GM12891 (cell line): ENCODE data around the gene MBNL2.

Experiments used
- DNase-seq: peaks from one replicate; pipeline ENCODE4 v3.0.0; 2011; ENCODE audit warnings: low spot score; ENCODE audit not compliant: insufficient read length
- FAIRE-seq: peaks from 2 replicates; lab custom pipeline; 2011; peaks lifted over from hg19 to GRCh38; lab: Jason Lieb, UNC
- PAX5 ChIP-seq: IDR thresholded peaks from 2 replicates; pipeline ENCODE4 v1.6.1; 2011; ENCODE audit warnings: low read length, moderate library complexity, mild to moderate bottlenecking; ENCODE audit not compliant: insufficient read depth, severe bottlenecking
- POLR2A ChIP-seq: IDR thresholded peaks from 2 replicates; pipeline ENCODE4 v1.6.1; 2011; ENCODE audit warnings: low read depth, low read length, control low read depth
- POLR2AphosphoS5 ChIP-seq: IDR thresholded peaks from 2 replicates; pipeline ENCODE4 v1.6.1; 2011; ENCODE audit warnings: low read depth, low read length, control low read depth
- POU2F2 ChIP-seq: IDR thresholded peaks from 2 replicates; pipeline ENCODE4 v1.6.1; 2011; ENCODE audit warnings: low read depth, mild to moderate bottlenecking, control low read depth, low read length, moderate library complexity
- SPI1 ChIP-seq: IDR thresholded peaks from 2 replicates; pipeline ENCODE4 v1.6.1; 2011; ENCODE audit warnings: low read depth, low read length, control low read depth
- TAF1 ChIP-seq: IDR thresholded peaks from 2 replicates; pipeline ENCODE4 v1.6.1; 2011; ENCODE audit warnings: low read depth, low read length, control low read depth

Gene MBNL2

DNA sequence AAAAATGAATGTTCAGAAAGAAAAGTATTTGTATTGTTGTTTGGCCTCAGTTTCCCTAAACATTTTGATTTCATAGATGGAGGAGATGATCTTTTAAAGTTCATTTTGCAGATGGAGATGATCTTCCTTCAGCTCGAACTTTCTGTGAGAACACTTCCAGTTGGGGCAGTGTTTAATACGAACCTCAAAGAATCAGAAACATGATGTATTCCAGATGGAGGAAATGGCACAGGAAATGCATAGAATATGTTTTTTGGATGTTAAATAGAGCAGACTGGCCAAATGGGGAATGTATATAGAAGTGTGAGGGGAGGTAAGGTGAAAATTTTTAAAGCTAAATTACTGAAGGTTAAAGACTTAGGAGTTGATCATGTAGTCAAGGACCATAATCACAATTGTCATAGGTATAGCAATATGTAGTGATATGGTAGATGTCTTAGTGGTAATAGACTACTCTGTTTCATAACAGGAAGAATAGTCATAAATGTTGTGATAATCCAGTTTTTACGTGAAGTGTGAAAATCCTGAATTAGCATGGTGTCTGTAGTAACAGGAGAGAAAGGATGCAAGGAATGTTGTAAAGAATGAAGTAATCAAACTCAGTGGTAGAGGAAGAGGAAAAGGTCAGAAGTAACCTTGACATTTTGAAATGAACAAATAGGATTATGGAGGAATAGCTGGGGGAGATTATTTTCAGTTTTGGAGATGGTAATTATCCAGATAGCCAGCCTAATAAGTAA, 216.9 kb downstream of the MBNL2 start:
- no peak for TF ChIP-seq PAX5
- no peak for TF ChIP-seq TAF1
- no peak for TF ChIP-seq POLR2AphosphoS5
- no peak for TF ChIP-seq SPI1
- no peak for TF ChIP-seq POU2F2
- no peak for TF ChIP-seq POLR2A
- DNase-seq: no peak
- no peak for FAIRE-seq

DNA sequence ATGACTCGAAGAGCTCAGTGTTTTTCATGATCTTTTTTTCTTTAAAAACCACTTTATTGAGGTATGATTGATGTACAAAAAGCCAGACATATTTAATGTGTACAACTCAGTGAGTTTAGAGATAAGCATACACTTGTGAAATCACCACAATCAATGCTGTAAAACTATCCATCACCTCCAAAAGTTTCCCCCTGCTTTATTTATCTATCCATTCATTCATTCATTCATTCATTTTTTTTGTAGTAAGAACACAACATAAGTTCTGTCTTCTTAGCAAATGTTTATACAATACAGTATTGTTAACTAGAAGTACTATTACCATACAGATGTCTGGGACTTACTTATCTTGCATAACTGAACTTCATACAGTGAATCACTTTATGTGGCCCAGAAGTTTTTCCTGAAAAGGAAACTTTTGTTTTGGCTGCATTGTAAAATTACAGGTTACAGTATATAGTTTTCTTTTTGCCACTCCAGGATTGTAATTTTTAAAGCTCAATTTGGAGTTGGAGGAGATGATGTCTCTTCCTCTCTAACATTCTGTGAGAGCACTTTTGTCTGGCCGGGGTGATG, 218.6 kb downstream of the MBNL2 start:
- no peak for FAIRE-seq
- TF ChIP-seq TAF1 (no peak), POU2F2 (no peak), POLR2A (no peak), POLR2AphosphoS5 (no peak), SPI1 (no peak), PAX5 (no peak)
- no peak for DNase-seq

DNA sequence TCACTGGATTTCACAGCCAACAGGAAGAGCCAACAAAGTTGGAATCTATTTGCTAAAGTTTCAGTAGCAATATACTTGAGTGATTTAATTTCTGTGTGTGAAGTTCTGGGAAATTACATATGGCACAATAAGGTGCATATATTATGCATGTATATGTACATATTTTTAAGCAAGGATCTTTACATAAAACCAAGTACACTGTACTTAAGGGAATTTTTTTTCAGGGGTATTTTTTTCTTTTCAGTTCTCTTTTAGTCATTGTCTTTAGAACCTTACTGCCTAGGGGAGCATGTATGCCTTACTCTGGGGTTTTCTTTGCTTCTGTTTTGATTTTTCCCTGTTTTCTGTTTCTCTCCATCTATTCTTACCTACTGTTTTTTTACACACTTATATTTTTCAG, 219.2 kb downstream of the MBNL2 start:
- DNase-seq (no peak), FAIRE-seq (no peak)
- TF ChIP-seq POLR2AphosphoS5 (no peak), POLR2A (no peak), PAX5 (no peak), SPI1 (peak; percentile 27; the same call in 1 of the 2 replicates)
